ENCODE results near the gene FIBP.

The FIBP gene

GRCh38 chr11:65868907-65869306 is 19.4 kb downstream of the FIBP start:
- no peak for DNase-seq
- no peak for TF ChIP-seq CTCF (IDR thresholded peaks at IDR 0.05; ENCODE audit: low read depth, low read length, missing control alignments)
- Histone ChIP-seq H3K36me3 (replicated peaks) (peaks cover 59% of the 10 kb centered on the region), H3K4me3 (ENCODE audit: low read depth, low read length) (no peak overlapping the region), H3K27me3 (replicated peaks) (no peaks in the 10 kb centered on the region), H3K27ac (no peak overlapping the region)
- in situ Hi-C loops (cut with HindIII; ENCODE audit: low pct_ligation_motif_present, low sequenced_read_pairs), result no loop called here

- Histone ChIP-seq H3K27me3 (replicated peaks) (no peaks in the 10 kb centered on the region), H3K4me3 (ENCODE audit: low read depth, low read length) (no peak overlapping the region), H3K27ac (no peak overlapping the region), H3K36me3 (replicated peaks) (peaks cover 66% of the 10 kb centered on the region)
- no peak for DNase-seq
- TF ChIP-seq CTCF (IDR thresholded peaks at IDR 0.05; ENCODE audit: low read depth, low read length, missing control alignments), result no peak
- in situ Hi-C loops (cut with HindIII; ENCODE audit: low pct_ligation_motif_present, low sequenced_read_pairs), result no loop called here
Measured at GRCh38 chr11:65868076-65868667, 20.1 kb downstream of the FIBP start.

GRCh38 chr11:65867284-65868071 is 20.8 kb downstream of the FIBP start:
- no peak overlapping the region for H3K4me3 ChIP-seq (ENCODE audit: low read depth, low read length)
- no peak for TF ChIP-seq CTCF (IDR thresholded peaks at IDR 0.05; ENCODE audit: low read depth, low read length, missing control alignments)
- in situ Hi-C loops (cut with HindIII; ENCODE audit: low pct_ligation_motif_present, low sequenced_read_pairs), result no loop called here
- no peak overlapping the region for H3K27ac ChIP-seq
- peaks cover 72% of the 10 kb centered on the region for H3K36me3 ChIP-seq (replicated peaks)
- no peaks in the 10 kb centered on the region for H3K27me3 ChIP-seq (replicated peaks)
- no peak for DNase-seq

- H3K27ac ChIP-seq, result no peak overlapping the region
- no peak overlapping the region for H3K4me3 ChIP-seq (ENCODE audit: low read depth, low read length)
- DNase-seq, result no peak
- in situ Hi-C loops (cut with HindIII; ENCODE audit: low pct_ligation_motif_present, low sequenced_read_pairs), result no loop called here
- no peak for TF ChIP-seq CTCF (IDR thresholded peaks at IDR 0.05; ENCODE audit: low read depth, low read length, missing control alignments)
- no peaks in the 10 kb centered on the region for H3K27me3 ChIP-seq (replicated peaks)
- peaks cover 77% of the 10 kb centered on the region for H3K36me3 ChIP-seq (replicated peaks)
Measured at GRCh38 chr11:65866509-65867283, 21.6 kb downstream of the FIBP start.

- in situ Hi-C loops (cut with HindIII; ENCODE audit: low pct_ligation_motif_present, low sequenced_read_pairs), result no loop called here
- Histone ChIP-seq H3K27me3 (replicated peaks) (no peaks in the 10 kb centered on the region), H3K27ac (no peak overlapping the region), H3K36me3 (replicated peaks) (peaks cover 77% of the 10 kb centered on the region), H3K4me3 (ENCODE audit: low read depth, low read length) (no peak overlapping the region)
- DNase-seq, result no peak
- TF ChIP-seq CTCF (IDR thresholded peaks at IDR 0.05; ENCODE audit: low read depth, low read length, missing control alignments), result no peak
Measured at GRCh38 chr11:65865550-65866172, 22.6 kb downstream of the FIBP start.
